K562 (cell line): ENCODE measurements around the gene FATE1. TPM values are rescaled to one million over a fixed set of nuclear protein-coding genes. Genes with fewer than 3 reads are reported as not detected.

Experiments
- ID3 ChIP-seq, 2 experiments: fragments of 250-450 bp in 1 of 2; fragments of 450-650 bp in 1 of 2; sonication (Bioruptor Pico) in 1 of 2; IDR thresholded peaks; 2 replicates each; pipeline versions ENCODE4 v1.6.1 to v1.8.0; 2016 to 2021; ENCODE audit warnings: mild to moderate bottlenecking in 2 of 2, moderate library complexity in 2 of 2, missing compliant biosample characterization in 1 of 2, missing genetic modification characterization in 1 of 2
- MAFF ChIP-seq: IDR thresholded peaks from 2 replicates; pipeline ENCODE4 v1.6.1; 2012; ENCODE audit warnings: low read length, improper control_type of control experiment
- MBD2 ChIP-seq: sonication (generic); IDR thresholded peaks from 2 replicates; pipeline ENCODE4 v1.6.1; 2016; ENCODE audit warnings: low read depth, borderline replicate concordance
- POLR2AphosphoS2 ChIP-seq: IDR thresholded peaks from 2 replicates; pipeline ENCODE4 v1.6.1; 2012; ENCODE audit warnings: low read length, improper control_type of control experiment
- POLR2AphosphoS5 ChIP-seq: IDR thresholded peaks from 2 replicates; pipeline ENCODE4 v1.6.1; 2011; ENCODE audit warnings: mild to moderate bottlenecking, low read depth, low read length, moderate library complexity; ENCODE audit not compliant: control insufficient read depth, insufficient read depth
- polyA plus RNA-seq, 8 experiments: library from polyadenylated mRNA; depleted of rRNA in 4 of 8; stranded (reverse) in 5 of 8; unstranded in 3 of 8; fragments of >200 nt; fragmentation: Nextera tagmentation in 2 of 8; fragmentation: Illumina TruSeq in 1 of 8; extraction: Ambion mirVana in 2 of 8; extraction: Trizol in 1 of 8; gene quantifications; 2 replicates each; pipeline versions ENCODE4 v1.2.1 to v1.2.3, GENCODE V29; 2011 to 2014; ENCODE audit warnings: inconsistent platforms in 1 of 8, missing spikeins in 1 of 8
- total RNA-seq, 7 experiments: library from RNA; depleted of rRNA in 6 of 7; stranded (reverse); fragments of >200 nt in 6 of 7; fragmentation: Illumina TruSeq in 2 of 7; extraction: Trizol in 2 of 7; gene quantifications; 2 replicates each; pipeline versions ENCODE4 v1.2.1 to v1.2.3, GENCODE V29; 2011 to 2021; ENCODE audit warnings: low replicate concordance in 1 of 7
- TF ChIP-seq, protein P1 (sequence below), 2 experiments: fragments of 450-650 bp in 1 of 2; IDR thresholded peaks; 2 replicates each; pipeline ENCODE4 v1.6.1; 2011 to 2017; ENCODE audit warnings: low read depth in 2 of 2, antibody characterized with exemption in 1 of 2, borderline replicate concordance in 1 of 2, low read length in 1 of 2, mild to moderate bottlenecking in 1 of 2, mixed read lengths in 1 of 2; ENCODE audit not compliant: control insufficient read depth in 1 of 2
- TF ChIP-seq, protein P2 (sequence below): fragments of 450-650 bp; formaldehyde crosslinking; IDR thresholded peaks from 2 replicates; pipeline ENCODE4 v1.4.0; 2022; ENCODE audit warnings: missing genetic modification characterization

The FATE1 gene
- total and polyA plus RNA-seq, 9 of the 15 experiments (the other 6 are each of a cell fraction or from before 2014, with no cell fraction given), result not detected

DNA sequence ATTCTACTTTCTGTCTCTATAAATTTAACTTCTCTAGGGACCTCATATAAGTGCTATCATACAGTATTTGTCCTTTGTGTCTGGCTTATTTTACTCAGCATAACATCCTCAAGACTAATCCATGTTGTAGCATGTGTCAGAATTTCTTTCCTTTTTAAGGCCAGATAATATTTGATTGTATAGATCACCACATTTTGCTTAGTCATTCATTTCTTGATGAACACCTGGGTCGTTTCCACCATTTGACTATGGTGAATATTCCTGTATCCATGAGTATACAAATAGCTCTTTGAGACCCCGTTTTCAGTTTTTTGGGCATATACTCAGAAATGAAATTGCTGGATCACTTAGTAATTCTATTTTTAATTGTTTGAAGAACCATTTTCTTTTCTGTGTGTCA is 30.7 kb downstream of the FATE1 start (continued):
- TF ChIP-seq, protein P1, sequence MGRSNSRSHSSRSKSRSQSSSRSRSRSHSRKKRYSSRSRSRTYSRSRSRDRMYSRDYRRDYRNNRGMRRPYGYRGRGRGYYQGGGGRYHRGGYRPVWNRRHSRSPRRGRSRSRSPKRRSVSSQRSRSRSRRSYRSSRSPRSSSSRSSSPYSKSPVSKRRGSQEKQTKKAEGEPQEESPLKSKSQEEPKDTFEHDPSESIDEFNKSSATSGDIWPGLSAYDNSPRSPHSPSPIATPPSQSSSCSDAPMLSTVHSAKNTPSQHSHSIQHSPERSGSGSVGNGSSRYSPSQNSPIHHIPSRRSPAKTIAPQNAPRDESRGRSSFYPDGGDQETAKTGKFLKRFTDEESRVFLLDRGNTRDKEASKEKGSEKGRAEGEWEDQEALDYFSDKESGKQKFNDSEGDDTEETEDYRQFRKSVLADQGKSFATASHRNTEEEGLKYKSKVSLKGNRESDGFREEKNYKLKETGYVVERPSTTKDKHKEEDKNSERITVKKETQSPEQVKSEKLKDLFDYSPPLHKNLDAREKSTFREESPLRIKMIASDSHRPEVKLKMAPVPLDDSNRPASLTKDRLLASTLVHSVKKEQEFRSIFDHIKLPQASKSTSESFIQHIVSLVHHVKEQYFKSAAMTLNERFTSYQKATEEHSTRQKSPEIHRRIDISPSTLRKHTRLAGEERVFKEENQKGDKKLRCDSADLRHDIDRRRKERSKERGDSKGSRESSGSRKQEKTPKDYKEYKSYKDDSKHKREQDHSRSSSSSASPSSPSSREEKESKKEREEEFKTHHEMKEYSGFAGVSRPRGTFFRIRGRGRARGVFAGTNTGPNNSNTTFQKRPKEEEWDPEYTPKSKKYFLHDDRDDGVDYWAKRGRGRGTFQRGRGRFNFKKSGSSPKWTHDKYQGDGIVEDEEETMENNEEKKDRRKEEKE (IDR thresholded peaks at IDR 0.05; ENCODE audit: borderline replicate concordance in 1 of 2, control insufficient read depth in 1 of 2, low read depth in 2 of 2, low read length in 1 of 2), result no peak
- TF ChIP-seq POLR2AphosphoS2 (no peak), ID3 (CRISPR knock-in tag; IDR thresholded peaks at IDR 0.05) (no peak), ID3 (tag; IDR thresholded peaks at IDR 0.05) (no peak), MAFF (peak; percentile 13; the same call in 1 of the 2 replicates), POLR2AphosphoS5 (no peak), MBD2 (no peak)
- TF ChIP-seq, protein P2, sequence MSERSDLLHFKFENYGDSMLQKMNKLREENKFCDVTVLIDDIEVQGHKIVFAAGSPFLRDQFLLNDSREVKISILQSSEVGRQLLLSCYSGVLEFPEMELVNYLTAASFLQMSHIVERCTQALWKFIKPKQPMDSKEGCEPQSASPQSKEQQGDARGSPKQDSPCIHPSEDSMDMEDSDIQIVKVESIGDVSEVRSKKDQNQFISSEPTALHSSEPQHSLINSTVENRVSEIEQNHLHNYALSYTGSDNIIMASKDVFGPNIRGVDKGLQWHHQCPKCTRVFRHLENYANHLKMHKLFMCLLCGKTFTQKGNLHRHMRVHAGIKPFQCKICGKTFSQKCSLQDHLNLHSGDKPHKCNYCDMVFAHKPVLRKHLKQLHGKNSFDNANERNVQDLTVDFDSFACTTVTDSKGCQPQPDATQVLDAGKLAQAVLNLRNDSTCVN (CRISPR knock-in tag), result no peak
